Skeletal muscle satellite cell (primary cell): ENCODE measurements around the gene NINJ2.

Experiments used
- H3K27me3 ChIP-seq: 2 replicates; pipeline ENCODE4 v1.7.0; 2013; ENCODE audit warnings: low read length; ENCODE audit not compliant: control insufficient read depth, insufficient read depth
- H3K36me3 ChIP-seq: 2 replicates; pipeline ENCODE4 v1.7.0; 2013; ENCODE audit warnings: mild to moderate bottlenecking, control low read depth, low read length; ENCODE audit not compliant: insufficient read depth
- H3K4me1 ChIP-seq: 2 replicates; pipeline ENCODE4 v1.7.0; 2013; ENCODE audit warnings: low read length; ENCODE audit not compliant: control insufficient read depth, insufficient read depth
- H3K4me2 ChIP-seq: 2 replicates; pipeline ENCODE4 v1.7.0; 2013; ENCODE audit warnings: mild to moderate bottlenecking, low read length
- H3K4me3 ChIP-seq: 2 replicates; pipeline ENCODE4 v1.7.0; 2013; ENCODE audit warnings: low read length
- H3K9ac ChIP-seq: 2 replicates; pipeline ENCODE4 v1.7.0; 2013; ENCODE audit warnings: mild to moderate bottlenecking, low read depth, low read length, moderate library complexity
- H3K9me3 ChIP-seq: replicated peaks from 2 replicates; pipeline ENCODE4 v1.7.0; 2013; ENCODE audit warnings: mild to moderate bottlenecking, control low read depth, low read length

NINJ2 gene

DNA sequence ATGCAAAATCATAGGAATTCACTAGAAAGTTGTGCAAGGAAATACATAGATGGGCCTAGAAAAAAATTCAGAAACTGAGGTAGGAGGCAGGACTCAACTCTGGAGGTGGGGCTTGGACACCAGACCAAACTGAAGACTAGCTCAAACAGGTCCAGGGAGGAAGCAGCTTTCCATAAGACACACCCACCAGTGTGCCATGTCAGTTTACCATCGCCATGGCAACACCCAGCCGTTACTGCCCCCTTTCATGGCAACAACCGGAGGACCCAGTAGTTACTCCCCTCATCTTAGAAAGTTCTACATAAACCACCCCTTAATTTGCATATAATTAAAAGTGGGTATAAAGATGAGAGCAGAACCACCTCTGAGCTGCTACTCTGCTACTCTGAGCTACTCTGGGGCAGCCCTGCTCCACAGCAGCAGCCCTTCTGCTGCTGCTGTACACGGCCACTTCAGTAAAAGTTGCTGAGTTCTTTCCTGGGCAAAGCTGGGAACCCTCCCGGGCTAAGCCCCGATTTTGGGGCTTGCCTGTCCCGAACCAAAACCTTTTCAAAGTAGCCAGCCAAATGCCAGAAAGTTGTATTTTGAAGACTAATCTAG, 30.8 kb upstream of the NINJ2 start:
- no peaks in the 10 kb centered on the region for H3K4me1 ChIP-seq

GRCh38 chr12:692274-692673, 29.0 kb upstream of the NINJ2 start:
- Histone ChIP-seq H3K9ac (no peak overlapping the region), H3K27me3 (no peaks in the 10 kb centered on the region), H3K4me3 (no peak overlapping the region), H3K9me3 (no peaks in the 10 kb centered on the region), H3K4me1 (no peaks in the 10 kb centered on the region), H3K36me3 (no peaks in the 10 kb centered on the region), H3K4me2 (no peak overlapping the region)

More for the DNA sequence above, 30.8 kb upstream of the NINJ2 start:
- peaks cover 4% of the 10 kb centered on the region for H3K9me3 ChIP-seq
- H3K4me2 ChIP-seq = no peak overlapping the region
- H3K4me3 ChIP-seq = no peak overlapping the region
- no peak overlapping the region for H3K9ac ChIP-seq
- H3K36me3 ChIP-seq = no peaks in the 10 kb centered on the region
- no peaks in the 10 kb centered on the region for H3K27me3 ChIP-seq

DNA sequence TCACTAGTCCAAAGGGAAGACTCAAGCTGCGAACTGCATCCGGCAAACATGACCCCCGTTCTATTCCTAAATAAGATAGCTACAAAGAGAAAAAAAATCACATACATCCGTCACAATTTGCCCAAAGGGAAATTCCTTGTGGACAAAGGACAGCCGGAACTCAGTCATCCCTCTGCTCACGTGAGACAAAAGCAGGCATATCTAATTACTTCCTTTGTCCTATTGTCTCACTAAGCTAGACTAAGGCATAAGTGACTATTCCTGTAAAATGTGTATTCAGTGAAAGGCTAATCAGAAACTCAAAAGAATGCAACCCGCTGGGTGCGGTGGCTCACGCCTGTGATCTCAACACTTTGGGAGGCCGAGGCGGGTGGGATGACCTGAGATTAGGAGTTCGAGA, 27.2 kb upstream of the NINJ2 start:
- Histone ChIP-seq H3K27me3 (no peaks in the 10 kb centered on the region), H3K36me3 (no peaks in the 10 kb centered on the region), H3K9ac (no peak overlapping the region), H3K9me3 (no peaks in the 10 kb centered on the region), H3K4me3 (no peak overlapping the region), H3K4me2 (no peak overlapping the region), H3K4me1 (no peaks in the 10 kb centered on the region)

- no peak overlapping the region for H3K4me3 ChIP-seq
- no peak overlapping the region for H3K9ac ChIP-seq
- no peaks in the 10 kb centered on the region for H3K4me1 ChIP-seq
- H3K4me2 ChIP-seq = no peak overlapping the region
- H3K36me3 ChIP-seq = no peaks in the 10 kb centered on the region
- H3K9me3 ChIP-seq = no peaks in the 10 kb centered on the region
- H3K27me3 ChIP-seq = no peaks in the 10 kb centered on the region
Measured at GRCh38 chr12:685388-685787, 22.1 kb upstream of the NINJ2 start.

DNA sequence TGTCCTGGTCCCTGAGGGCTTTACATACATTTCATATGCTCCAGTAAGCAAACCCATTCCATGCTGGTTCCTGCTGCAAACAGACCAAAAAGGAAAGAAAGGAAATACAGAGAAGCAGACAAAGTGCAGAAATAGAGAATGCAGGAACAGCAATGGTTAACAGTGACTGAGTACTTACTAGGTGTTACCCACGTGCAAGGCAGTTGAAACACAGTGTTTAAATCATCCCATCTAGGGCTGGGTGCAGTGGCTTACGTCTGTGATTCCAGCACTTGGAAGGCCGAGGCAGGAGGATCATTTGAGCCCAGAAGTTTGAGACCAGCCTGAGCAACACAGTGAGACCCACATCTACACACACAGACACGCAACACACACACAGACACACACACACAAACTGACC, 21.2 kb upstream of the NINJ2 start:
- Histone ChIP-seq H3K9me3 (no peaks in the 10 kb centered on the region), H3K4me1 (no peaks in the 10 kb centered on the region), H3K4me3 (no peak overlapping the region), H3K27me3 (peaks cover under 1% of the 10 kb centered on the region), H3K4me2 (no peak overlapping the region), H3K9ac (no peak overlapping the region), H3K36me3 (no peaks in the 10 kb centered on the region)

- Histone ChIP-seq H3K4me1 (no peaks in the 10 kb centered on the region), H3K27me3 (peaks cover 2% of the 10 kb centered on the region), H3K4me2 (no peak overlapping the region), H3K4me3 (no peak overlapping the region), H3K9ac (no peak overlapping the region), H3K9me3 (no peaks in the 10 kb centered on the region), H3K36me3 (no peaks in the 10 kb centered on the region)
Measured at GRCh38 chr12:681568-682256, 18.5 kb upstream of the NINJ2 start.

GRCh38 chr12:678747-679712, 15.8 kb upstream of the NINJ2 start:
- peaks cover 4% of the 10 kb centered on the region for H3K4me1 ChIP-seq
- H3K4me3 ChIP-seq = no peak overlapping the region
- H3K36me3 ChIP-seq = no peaks in the 10 kb centered on the region
- no peak overlapping the region for H3K4me2 ChIP-seq
- peaks cover 2% of the 10 kb centered on the region for H3K27me3 ChIP-seq
- H3K9ac ChIP-seq = no peak overlapping the region
- no peaks in the 10 kb centered on the region for H3K9me3 ChIP-seq

GRCh38 chr12:675562-675961, 12.3 kb upstream of the NINJ2 start:
- no peak overlapping the region for H3K4me2 ChIP-seq
- no peaks in the 10 kb centered on the region for H3K36me3 ChIP-seq
- no peak overlapping the region for H3K4me3 ChIP-seq
- peaks cover 4% of the 10 kb centered on the region for H3K4me1 ChIP-seq
- peaks cover 2% of the 10 kb centered on the region for H3K27me3 ChIP-seq
- no peaks in the 10 kb centered on the region for H3K9me3 ChIP-seq
- H3K9ac ChIP-seq = no peak overlapping the region

- Histone ChIP-seq H3K27me3 (peaks cover under 1% of the 10 kb centered on the region), H3K4me3 (no peak overlapping the region), H3K36me3 (no peaks in the 10 kb centered on the region), H3K4me2 (no peak overlapping the region), H3K4me1 (peaks cover 4% of the 10 kb centered on the region), H3K9ac (no peak overlapping the region), H3K9me3 (no peaks in the 10 kb centered on the region)
Measured at GRCh38 chr12:674272-674781, 11.1 kb upstream of the NINJ2 start.

GRCh38 chr12:673849-674248, 10.6 kb upstream of the NINJ2 start:
- no peak overlapping the region for H3K4me2 ChIP-seq
- no peak overlapping the region for H3K4me3 ChIP-seq
- H3K4me1 ChIP-seq = peaks cover 4% of the 10 kb centered on the region
- H3K9me3 ChIP-seq = no peaks in the 10 kb centered on the region
- H3K36me3 ChIP-seq = no peaks in the 10 kb centered on the region
- no peaks in the 10 kb centered on the region for H3K27me3 ChIP-seq
- H3K9ac ChIP-seq = no peak overlapping the region

GRCh38 chr12:669576-669945, 6.3 kb upstream of the NINJ2 start:
- Histone ChIP-seq H3K9me3 (no peaks in the 10 kb centered on the region), H3K4me3 (no peak overlapping the region), H3K27me3 (no peaks in the 10 kb centered on the region), H3K4me2 (no peak overlapping the region), H3K36me3 (no peaks in the 10 kb centered on the region), H3K9ac (no peak overlapping the region), H3K4me1 (peaks cover 13% of the 10 kb centered on the region)
